Measurements from ENCODE around the gene KIRREL3.

Gene KIRREL3

GRCh38 chr11:126594921-126595367 is 405.6 kb downstream of the KIRREL3 start:
- no CpG with 5 or more reads among the region's 9 CpGs for WGBS (ENCODE audit: extremely low coverage, insufficient coverage, low lambda C conversion rate)

GRCh38 chr11:126592496-126593410 is 407.8 kb downstream of the KIRREL3 start:
- Histone ChIP-seq H4K8ac (ENCODE audit: low read depth, low read length) (no peak overlapping the region), H3K18ac (ENCODE audit: low read length) (no peak overlapping the region), H3K79me2 (ENCODE audit: control insufficient read depth, insufficient read depth, low read length) (no peaks in the 10 kb centered on the region), H3K79me1 (ENCODE audit: low read length) (no peaks in the 10 kb centered on the region), H4K5ac (ENCODE audit: low read length) (no peak overlapping the region), H3K56ac (ENCODE audit: low read length) (peak overlapping the region; percentile 39), H2BK5ac (ENCODE audit: low read length) (no peak overlapping the region), H3K23ac (ENCODE audit: low read length) (no peak overlapping the region), H2BK15ac (replicated peaks; ENCODE audit: low read depth) (no peak overlapping the region), H3K36me3 (ENCODE audit: control insufficient read depth, insufficient read depth, low read length) (no peaks in the 10 kb centered on the region), H3K27me3 (ENCODE audit: insufficient read depth, low read length, poor library complexity) (no peaks in the 10 kb centered on the region), H3K4me1 (ENCODE audit: control insufficient read depth, low read depth, low read length) (no peaks in the 10 kb centered on the region), H3K4ac (ENCODE audit: low read depth, low read length) (no peak overlapping the region), H3K4me2 (ENCODE audit: low read length) (no peak overlapping the region), H2BK120ac (ENCODE audit: low read depth, low read length) (no peak overlapping the region), H2AK5ac (ENCODE audit: low read length) (no peak overlapping the region), H3K9ac (ENCODE audit: low read length) (no peak overlapping the region), H3K27ac (ENCODE audit: low read depth, low read length) (no peak overlapping the region), H3K4me3 (ENCODE audit: low read length) (no peak overlapping the region)
- DNase-seq, result peak; percentile 48
- no CpG with 5 or more reads among the region's 21 CpGs for WGBS (ENCODE audit: extremely low coverage, insufficient coverage, low lambda C conversion rate)

More at GRCh38 chr11:126594921-126595367, 405.6 kb downstream of the KIRREL3 start:
- Histone ChIP-seq H3K9ac (ENCODE audit: low read length) (no peak overlapping the region), H3K79me1 (ENCODE audit: low read length) (no peaks in the 10 kb centered on the region), H4K8ac (ENCODE audit: low read depth, low read length) (no peak overlapping the region), H3K4me1 (ENCODE audit: control insufficient read depth, low read depth, low read length) (no peaks in the 10 kb centered on the region), H3K36me3 (ENCODE audit: control insufficient read depth, insufficient read depth, low read length) (no peaks in the 10 kb centered on the region), H3K27me3 (ENCODE audit: insufficient read depth, low read length, poor library complexity) (no peaks in the 10 kb centered on the region), H3K56ac (ENCODE audit: low read length) (no peak overlapping the region), H3K79me2 (ENCODE audit: control insufficient read depth, insufficient read depth, low read length) (no peaks in the 10 kb centered on the region), H4K5ac (ENCODE audit: low read length) (no peak overlapping the region), H3K4me2 (ENCODE audit: low read length) (no peak overlapping the region), H2AK5ac (ENCODE audit: low read length) (no peak overlapping the region), H3K18ac (ENCODE audit: low read length) (no peak overlapping the region), H2BK5ac (ENCODE audit: low read length) (no peak overlapping the region), H3K4ac (ENCODE audit: low read depth, low read length) (no peak overlapping the region), H3K23ac (ENCODE audit: low read length) (no peak overlapping the region), H3K27ac (ENCODE audit: low read depth, low read length) (no peak overlapping the region), H2BK15ac (replicated peaks; ENCODE audit: low read depth) (no peak overlapping the region), H3K4me3 (ENCODE audit: low read length) (no peak overlapping the region), H2BK120ac (ENCODE audit: low read depth, low read length) (no peak overlapping the region)
- DNase-seq, result no peak

- Histone ChIP-seq H3K79me2 (ENCODE audit: control insufficient read depth, insufficient read depth, low read length) (no peaks in the 10 kb centered on the region), H3K4ac (ENCODE audit: low read depth, low read length) (no peak overlapping the region), H3K23ac (ENCODE audit: low read length) (no peak overlapping the region), H3K56ac (ENCODE audit: low read length) (no peak overlapping the region), H3K27me3 (ENCODE audit: insufficient read depth, low read length, poor library complexity) (no peaks in the 10 kb centered on the region), H3K4me1 (ENCODE audit: control insufficient read depth, low read depth, low read length) (no peaks in the 10 kb centered on the region), H2AK5ac (ENCODE audit: low read length) (no peak overlapping the region), H3K79me1 (ENCODE audit: low read length) (no peaks in the 10 kb centered on the region), H3K36me3 (ENCODE audit: control insufficient read depth, insufficient read depth, low read length) (no peaks in the 10 kb centered on the region), H2BK15ac (replicated peaks; ENCODE audit: low read depth) (no peak overlapping the region), H3K18ac (ENCODE audit: low read length) (no peak overlapping the region), H2BK120ac (ENCODE audit: low read depth, low read length) (no peak overlapping the region), H3K4me3 (ENCODE audit: low read length) (no peak overlapping the region), H3K9ac (ENCODE audit: low read length) (no peak overlapping the region), H2BK5ac (ENCODE audit: low read length) (no peak overlapping the region), H4K8ac (ENCODE audit: low read depth, low read length) (no peak overlapping the region), H3K27ac (ENCODE audit: low read depth, low read length) (no peak overlapping the region), H3K4me2 (ENCODE audit: low read length) (no peak overlapping the region), H4K5ac (ENCODE audit: low read length) (no peak overlapping the region)
- WGBS (ENCODE audit: extremely low coverage, insufficient coverage, low lambda C conversion rate), result 100% methylated on average over 2 of the region's 6 CpGs
- DNase-seq, result no peak
These were observed 408.5 kb downstream of the KIRREL3 start for GRCh38 chr11:126591966-126592489.

GRCh38 chr11:126589492-126589803 is 411.1 kb downstream of the KIRREL3 start:
- Histone ChIP-seq H2AK5ac (ENCODE audit: low read length) (no peak overlapping the region), H3K79me1 (ENCODE audit: low read length) (no peaks in the 10 kb centered on the region), H3K36me3 (ENCODE audit: control insufficient read depth, insufficient read depth, low read length) (no peaks in the 10 kb centered on the region), H3K4me1 (ENCODE audit: control insufficient read depth, low read depth, low read length) (peaks cover 5% of the 10 kb centered on the region), H3K9ac (ENCODE audit: low read length) (no peak overlapping the region), H4K5ac (ENCODE audit: low read length) (no peak overlapping the region), H3K18ac (ENCODE audit: low read length) (no peak overlapping the region), H3K27me3 (ENCODE audit: insufficient read depth, low read length, poor library complexity) (no peaks in the 10 kb centered on the region), H2BK5ac (ENCODE audit: low read length) (no peak overlapping the region), H4K8ac (ENCODE audit: low read depth, low read length) (no peak overlapping the region), H3K23ac (ENCODE audit: low read length) (no peak overlapping the region), H3K27ac (ENCODE audit: low read depth, low read length) (no peak overlapping the region), H3K56ac (ENCODE audit: low read length) (no peak overlapping the region), H3K79me2 (ENCODE audit: control insufficient read depth, insufficient read depth, low read length) (no peaks in the 10 kb centered on the region), H3K4ac (ENCODE audit: low read depth, low read length) (no peak overlapping the region), H2BK15ac (replicated peaks; ENCODE audit: low read depth) (no peak overlapping the region), H2BK120ac (ENCODE audit: low read depth, low read length) (no peak overlapping the region), H3K4me3 (ENCODE audit: low read length) (no peak overlapping the region), H3K4me2 (ENCODE audit: low read length) (no peak overlapping the region)
- no peak for DNase-seq
- WGBS (ENCODE audit: extremely low coverage, insufficient coverage, low lambda C conversion rate), result no CpG with 5 or more reads among the region's 4 CpGs

GRCh38 chr11:126588630-126589491 is 411.7 kb downstream of the KIRREL3 start:
- no peaks in the 10 kb centered on the region for H3K27me3 ChIP-seq (ENCODE audit: insufficient read depth, low read length, poor library complexity)
- H2AK5ac ChIP-seq (ENCODE audit: low read length), result no peak overlapping the region
- H3K79me2 ChIP-seq (ENCODE audit: control insufficient read depth, insufficient read depth, low read length), result no peaks in the 10 kb centered on the region
- no peak overlapping the region for H3K18ac ChIP-seq (ENCODE audit: low read length)
- no CpG with 5 or more reads among the region's 16 CpGs for WGBS (ENCODE audit: extremely low coverage, insufficient coverage, low lambda C conversion rate)
- H3K79me1 ChIP-seq (ENCODE audit: low read length), result no peaks in the 10 kb centered on the region
- H3K27ac ChIP-seq (ENCODE audit: low read depth, low read length), result no peak overlapping the region
- no peak overlapping the region for H3K4ac ChIP-seq (ENCODE audit: low read depth, low read length)
- H3K23ac ChIP-seq (ENCODE audit: low read length), result no peak overlapping the region
- no peak overlapping the region for H4K5ac ChIP-seq (ENCODE audit: low read length)
- H3K36me3 ChIP-seq (ENCODE audit: control insufficient read depth, insufficient read depth, low read length), result no peaks in the 10 kb centered on the region
- H3K4me2 ChIP-seq (ENCODE audit: low read length), result no peak overlapping the region
- H3K9ac ChIP-seq (ENCODE audit: low read length), result no peak overlapping the region
- no peak overlapping the region for H4K8ac ChIP-seq (ENCODE audit: low read depth, low read length)
- no peak for DNase-seq
- peak overlapping the region; percentile 46 for H3K56ac ChIP-seq (ENCODE audit: low read length)
- no peak overlapping the region for H2BK120ac ChIP-seq (ENCODE audit: low read depth, low read length)
- no peak overlapping the region for H3K4me3 ChIP-seq (ENCODE audit: low read length)
- no peak overlapping the region for H2BK15ac ChIP-seq (replicated peaks; ENCODE audit: low read depth)
- peaks cover 5% of the 10 kb centered on the region for H3K4me1 ChIP-seq (ENCODE audit: control insufficient read depth, low read depth, low read length)
- no peak overlapping the region for H2BK5ac ChIP-seq (ENCODE audit: low read length)
